Gastrocnemius medialis (tissue), 4 donors: ENCODE data around the gene SETSIP. TPM values are rescaled to one million over a fixed set of nuclear protein-coding genes. Genes with fewer than 3 reads are reported as not detected.

Source experiments
- ATAC-seq, 2 donors: fragments of 150-250 bp; one replicate each; pipeline ENCODE4 v1.9.1; 2016
- DNase-seq, 2 donors: peaks; one replicate each; pipeline ENCODE4 v3.0.0-alpha.2; 2019
- H3K27ac ChIP-seq, 4 donors: fragments of 200-600 bp; sonication (generic); 1 replicate in 1 of 4; 2 replicates in 3 of 4; pipeline ENCODE4 v1.5.1; 2016 to 2018; ENCODE audit warnings: mild to moderate bottlenecking in 2 of 4, moderate library complexity in 1 of 4
- H3K27me3 ChIP-seq, 3 donors: fragments of 200-600 bp; sonication (generic) in 2 of 3; 1 replicate in 1 of 3; 2 replicates in 2 of 3; pipeline versions ENCODE4 v1.5.1 to v1.6.0; 2016 to 2019; ENCODE audit warnings: mild to moderate bottlenecking in 1 of 3, moderate library complexity in 1 of 3
- H3K36me3 ChIP-seq, 2 donors: fragments of 200-600 bp; sonication (generic) in 1 of 2; one replicate each; pipeline ENCODE4 v1.5.1; 2017 to 2018
- H3K4me1 ChIP-seq, 2 donors: fragments of 200-600 bp; sonication (generic) in 1 of 2; one replicate each; pipeline ENCODE4 v1.5.1; 2016 to 2017; ENCODE audit warnings: mild to moderate bottlenecking in 2 of 2
- H3K4me3 ChIP-seq, 4 donors: fragments of 200-600 bp; sonication (generic) in 3 of 4; 1 replicate in 1 of 4; 2 replicates in 3 of 4; pipeline ENCODE4 v1.5.1; 2016 to 2019; ENCODE audit warnings: mild to moderate bottlenecking in 2 of 4
- H3K9me3 ChIP-seq, 3 donors: fragments of 200-600 bp; sonication (generic) in 2 of 3; 1 replicate in 1 of 3; 2 replicates in 2 of 3; pipeline ENCODE4 v1.5.1; 2016 to 2019
- POLR2A ChIP-seq, 2 donors: fragments of 450-650 bp; IDR thresholded peaks; one replicate each; pipeline ENCODE4 v1.6.1; 2017; ENCODE audit warnings: antibody characterized with exemption in 2 of 2, mild to moderate bottlenecking in 2 of 2, moderate library complexity in 2 of 2
- in situ Hi-C, 4 donors: fragments of 200-750 bp; cut with MboI; loops; one replicate each; pipeline versions ENCODE4 v1.15.0 to v1.8.0; 2017; ENCODE audit warnings: low sequenced_read_pairs in 4 of 4
- intact Hi-C: fragments of 100-400 bp; cut with DNase I; formaldehyde crosslinking; loops from one replicate; pipeline ENCODE4 v1.15.1; 2023; ENCODE audit warnings: low total_unique reads
- total RNA-seq, 4 donors: library from RNA; depleted of rRNA; stranded (reverse); fragments of >200 nt; gene quantifications; one replicate each; pipeline versions ENCODE4 v1.1.0 to v1.2.3, GENCODE V29; 2016
- TF ChIP-seq, protein P1 (sequence below), 5 experiments: fragments of 450-650 bp in 3 of 5; fragments of 200-600 bp in 2 of 5; sonication (generic) in 2 of 5; IDR thresholded peaks in 4 of 5; conservative IDR thresholded peaks in 1 of 5; 1 replicate in 4 of 5; 2 replicates in 1 of 5; pipeline ENCODE4 v1.5.1; 2016 to 2019; ENCODE audit warnings: antibody characterized with exemption in 5 of 5, mild to moderate bottlenecking in 3 of 5, moderate library complexity in 3 of 5

Gene SETSIP
- total RNA-seq, 4 donors from 2014 or later = not detected

DNA sequence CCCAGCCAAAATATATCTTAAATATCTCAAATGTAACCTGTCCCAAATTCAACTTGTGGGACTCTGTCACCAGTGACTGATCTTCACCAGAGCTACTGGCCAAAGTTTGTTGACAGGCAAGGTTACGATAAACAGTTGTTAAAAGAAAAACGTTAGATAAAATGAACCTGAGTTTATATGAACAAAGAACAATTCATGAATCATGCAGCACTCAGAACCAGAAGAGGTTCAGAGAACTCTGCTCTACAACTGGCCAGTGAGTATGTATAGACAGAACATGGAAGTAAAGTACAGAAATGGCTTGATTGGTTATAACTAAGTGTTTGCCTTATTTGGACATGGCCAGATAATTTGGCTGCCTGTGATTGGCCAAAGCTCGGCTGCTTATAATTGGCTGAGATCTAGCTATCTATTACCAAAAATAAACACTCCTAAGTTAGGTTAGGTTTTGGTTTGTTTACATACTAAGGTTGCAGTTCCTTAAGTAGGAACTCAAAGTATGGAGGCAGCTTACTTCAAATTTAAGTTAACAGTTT lies 30.4 kb upstream of the SETSIP start:
- intact Hi-C loops = no loop called here

DNA sequence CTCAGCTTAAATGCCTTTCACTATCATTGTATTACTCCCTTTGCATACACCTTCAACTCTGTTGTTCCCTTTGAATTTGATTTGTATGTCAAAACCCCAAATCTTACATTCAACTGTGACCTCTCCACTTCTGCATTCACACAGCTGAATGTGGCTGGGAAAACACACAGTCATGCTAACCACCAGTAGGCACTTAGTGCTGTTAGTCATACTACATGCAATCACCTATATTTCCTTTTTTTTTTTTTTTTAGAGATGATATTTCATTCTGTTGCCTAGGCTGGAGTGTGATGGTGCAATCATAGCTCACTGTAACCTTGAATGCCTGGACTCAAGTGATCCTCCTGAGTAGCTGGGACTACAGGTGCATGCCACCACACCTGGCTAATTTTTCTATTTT lies 21.1 kb upstream of the SETSIP start:
- no peak overlapping the region for H3K27ac ChIP-seq
- DNase-seq (no peak), ATAC-seq (no peak)
- H3K4me3 ChIP-seq = no peak overlapping the region
- no peaks in the 10 kb centered on the region for H3K27me3 ChIP-seq
- no peak for TF ChIP-seq POLR2A (IDR thresholded peaks at IDR 0.05)
- TF ChIP-seq, protein P1, sequence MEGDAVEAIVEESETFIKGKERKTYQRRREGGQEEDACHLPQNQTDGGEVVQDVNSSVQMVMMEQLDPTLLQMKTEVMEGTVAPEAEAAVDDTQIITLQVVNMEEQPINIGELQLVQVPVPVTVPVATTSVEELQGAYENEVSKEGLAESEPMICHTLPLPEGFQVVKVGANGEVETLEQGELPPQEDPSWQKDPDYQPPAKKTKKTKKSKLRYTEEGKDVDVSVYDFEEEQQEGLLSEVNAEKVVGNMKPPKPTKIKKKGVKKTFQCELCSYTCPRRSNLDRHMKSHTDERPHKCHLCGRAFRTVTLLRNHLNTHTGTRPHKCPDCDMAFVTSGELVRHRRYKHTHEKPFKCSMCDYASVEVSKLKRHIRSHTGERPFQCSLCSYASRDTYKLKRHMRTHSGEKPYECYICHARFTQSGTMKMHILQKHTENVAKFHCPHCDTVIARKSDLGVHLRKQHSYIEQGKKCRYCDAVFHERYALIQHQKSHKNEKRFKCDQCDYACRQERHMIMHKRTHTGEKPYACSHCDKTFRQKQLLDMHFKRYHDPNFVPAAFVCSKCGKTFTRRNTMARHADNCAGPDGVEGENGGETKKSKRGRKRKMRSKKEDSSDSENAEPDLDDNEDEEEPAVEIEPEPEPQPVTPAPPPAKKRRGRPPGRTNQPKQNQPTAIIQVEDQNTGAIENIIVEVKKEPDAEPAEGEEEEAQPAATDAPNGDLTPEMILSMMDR (IDR thresholded peaks at IDR 0.05 in 4 of 5, conservative IDR thresholded peaks at IDR 0.05 in 1 of 5) = no peak
- intact Hi-C loops = no loop called here
- no peaks in the 10 kb centered on the region for H3K36me3 ChIP-seq
- in situ Hi-C loops = no loop called here
- no peaks in the 10 kb centered on the region for H3K4me1 ChIP-seq
- H3K9me3 ChIP-seq = no peaks in the 10 kb centered on the region

More for the DNA sequence above, 30.4 kb upstream of the SETSIP start:
- no peak overlapping the region for H3K4me3 ChIP-seq
- no peak for ATAC-seq
- in situ Hi-C loops = no loop called here
- peaks cover 0 to 9% of the 10 kb centered on the region in 2 donors for H3K36me3 ChIP-seq
- DNase-seq = no peak
- no peaks in the 10 kb centered on the region for H3K9me3 ChIP-seq
- no peak overlapping the region for H3K27ac ChIP-seq
- TF ChIP-seq POLR2A (IDR thresholded peaks at IDR 0.05) = no peak
- TF ChIP-seq, protein P1 (IDR thresholded peaks at IDR 0.05 in 4 of 5, conservative IDR thresholded peaks at IDR 0.05 in 1 of 5) = no peak
- H3K27me3 ChIP-seq = no peaks in the 10 kb centered on the region
- no peaks in the 10 kb centered on the region for H3K4me1 ChIP-seq

DNA sequence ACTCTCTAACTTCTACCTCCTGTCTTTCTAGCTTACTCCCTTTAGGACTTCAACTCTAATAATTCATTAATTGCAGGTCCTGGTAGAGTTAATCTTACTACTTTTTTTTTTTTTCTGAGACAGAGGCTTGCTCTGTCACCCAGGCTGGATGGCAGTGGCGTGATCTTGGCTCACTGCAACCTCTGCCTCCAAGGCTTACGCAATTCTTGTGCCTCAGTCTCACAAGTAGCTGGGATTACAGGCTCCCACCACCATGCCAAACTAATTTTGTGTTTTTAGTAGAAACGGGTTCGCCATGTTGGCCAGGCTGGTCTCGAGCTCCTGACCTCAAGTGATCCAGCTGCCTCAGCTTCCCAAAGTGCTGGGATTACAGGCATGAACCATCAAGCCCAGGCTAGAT lies 20.7 kb upstream of the SETSIP start:
- Histone ChIP-seq H3K4me1 (no peaks in the 10 kb centered on the region), H3K4me3 (no peak overlapping the region), H3K36me3 (no peaks in the 10 kb centered on the region), H3K9me3 (no peaks in the 10 kb centered on the region), H3K27me3 (no peaks in the 10 kb centered on the region), H3K27ac (no peak overlapping the region)
- DNase-seq = no peak
- in situ Hi-C loops = no loop called here
- ATAC-seq = no peak
- intact Hi-C loops = no loop called here
- TF ChIP-seq POLR2A (IDR thresholded peaks at IDR 0.05) = no peak
- TF ChIP-seq, protein P1 (IDR thresholded peaks at IDR 0.05 in 4 of 5, conservative IDR thresholded peaks at IDR 0.05 in 1 of 5) = no peak

DNA sequence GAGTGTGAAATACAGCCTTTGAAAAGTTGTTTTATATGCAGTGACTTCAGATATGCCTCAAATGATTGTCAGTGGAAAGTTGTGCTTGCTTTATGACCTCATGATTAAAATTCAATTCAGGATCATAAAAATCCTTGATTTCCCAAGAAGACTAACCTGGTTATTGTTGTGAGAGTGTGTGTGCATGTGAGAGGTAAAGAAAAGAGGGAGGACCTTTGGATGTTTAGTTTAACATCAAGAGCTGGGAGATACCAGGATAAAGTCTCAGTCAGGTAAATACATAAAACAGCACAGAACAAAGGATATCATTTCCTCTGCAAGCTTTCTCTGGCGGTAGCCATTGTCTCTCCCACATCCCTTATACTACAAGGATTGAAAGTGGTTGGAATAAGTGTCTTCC lies 19.4 kb upstream of the SETSIP start:
- Histone ChIP-seq H3K27me3 (no peaks in the 10 kb centered on the region), H3K36me3 (peaks cover 0 to 4% of the 10 kb centered on the region in 2 donors), H3K27ac (no peak overlapping the region), H3K9me3 (no peaks in the 10 kb centered on the region), H3K4me3 (no peak overlapping the region), H3K4me1 (no peaks in the 10 kb centered on the region)
- intact Hi-C loops (no loop called here), in situ Hi-C loops (no loop called here)
- DNase-seq (no peak), ATAC-seq (no peak)
- TF ChIP-seq, protein P1 (IDR thresholded peaks at IDR 0.05 in 4 of 5, conservative IDR thresholded peaks at IDR 0.05 in 1 of 5) = no peak
- TF ChIP-seq POLR2A (IDR thresholded peaks at IDR 0.05) = no peak

DNA sequence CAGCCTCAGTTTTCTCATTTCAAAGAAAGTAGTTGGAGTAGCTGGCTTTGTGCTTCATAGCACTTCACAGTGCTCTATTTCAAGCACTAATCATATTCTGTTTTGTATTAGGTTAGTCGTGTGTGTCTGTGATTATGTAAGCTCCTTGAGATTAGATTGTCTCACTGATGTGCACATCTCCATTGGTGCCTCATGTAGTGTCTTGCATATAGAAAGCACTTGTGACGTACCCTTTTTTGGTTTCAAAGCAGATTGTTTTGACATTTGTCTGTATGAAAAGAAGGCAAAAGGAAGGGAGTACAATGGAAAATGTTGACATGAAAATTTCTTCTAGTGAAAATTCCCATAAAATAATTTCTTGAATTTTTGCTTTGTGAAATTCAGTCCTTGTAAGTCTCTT lies 18.9 kb upstream of the SETSIP start:
- Histone ChIP-seq H3K4me3 (no peak overlapping the region), H3K4me1 (no peaks in the 10 kb centered on the region), H3K27ac (no peak overlapping the region), H3K9me3 (no peaks in the 10 kb centered on the region), H3K27me3 (no peaks in the 10 kb centered on the region), H3K36me3 (peaks cover 0 to 4% of the 10 kb centered on the region in 2 donors)
- ATAC-seq (no peak), DNase-seq (no peak)
- TF ChIP-seq, protein P1 (IDR thresholded peaks at IDR 0.05 in 4 of 5, conservative IDR thresholded peaks at IDR 0.05 in 1 of 5) = no peak
- intact Hi-C loops (no loop called here), in situ Hi-C loops (no loop called here)
